ENCODE measurements around the gene SMG7.

SMG7 gene

DNA sequence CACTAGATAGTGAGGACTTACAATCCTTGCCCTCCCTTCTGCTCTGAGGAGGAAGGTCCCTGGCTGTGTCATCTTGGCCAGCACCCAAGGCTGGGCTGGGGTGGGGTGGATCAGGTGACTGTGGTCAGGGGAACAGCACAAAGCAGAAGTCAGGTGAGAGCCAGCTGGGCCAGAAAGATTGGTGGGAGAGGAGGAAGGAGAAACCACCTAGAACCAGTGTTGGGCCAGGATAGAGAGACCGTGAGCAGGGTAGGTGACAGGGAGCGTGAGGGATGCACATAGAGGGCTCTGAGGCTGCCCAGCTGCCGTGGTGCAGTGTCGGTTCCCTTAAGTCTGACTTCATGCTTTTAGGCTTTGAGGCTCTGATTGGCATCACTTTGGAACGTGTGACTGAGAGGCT, 95.3 kb downstream of the SMG7 start:
- peaks cover 27% of the 10 kb centered on the region for H3K36me3 ChIP-seq (ENCODE audit: control insufficient read depth, insufficient read depth, low read length)
- H3K27me3 ChIP-seq (replicated peaks; ENCODE audit: control insufficient read depth, insufficient read depth, low read length), result no peaks in the 10 kb centered on the region
- TF ChIP-seq CTCF (IDR thresholded peaks at IDR 0.05; ENCODE audit: insufficient read depth, low read length, poor library complexity, severe bottlenecking), result no peak
- DNase-seq (ENCODE audit: extremely low read depth, insufficient read length), result peak; percentile 39
- no peak overlapping the region for H3K4me3 ChIP-seq (replicated peaks; ENCODE audit: low read depth, low read length)

DNA sequence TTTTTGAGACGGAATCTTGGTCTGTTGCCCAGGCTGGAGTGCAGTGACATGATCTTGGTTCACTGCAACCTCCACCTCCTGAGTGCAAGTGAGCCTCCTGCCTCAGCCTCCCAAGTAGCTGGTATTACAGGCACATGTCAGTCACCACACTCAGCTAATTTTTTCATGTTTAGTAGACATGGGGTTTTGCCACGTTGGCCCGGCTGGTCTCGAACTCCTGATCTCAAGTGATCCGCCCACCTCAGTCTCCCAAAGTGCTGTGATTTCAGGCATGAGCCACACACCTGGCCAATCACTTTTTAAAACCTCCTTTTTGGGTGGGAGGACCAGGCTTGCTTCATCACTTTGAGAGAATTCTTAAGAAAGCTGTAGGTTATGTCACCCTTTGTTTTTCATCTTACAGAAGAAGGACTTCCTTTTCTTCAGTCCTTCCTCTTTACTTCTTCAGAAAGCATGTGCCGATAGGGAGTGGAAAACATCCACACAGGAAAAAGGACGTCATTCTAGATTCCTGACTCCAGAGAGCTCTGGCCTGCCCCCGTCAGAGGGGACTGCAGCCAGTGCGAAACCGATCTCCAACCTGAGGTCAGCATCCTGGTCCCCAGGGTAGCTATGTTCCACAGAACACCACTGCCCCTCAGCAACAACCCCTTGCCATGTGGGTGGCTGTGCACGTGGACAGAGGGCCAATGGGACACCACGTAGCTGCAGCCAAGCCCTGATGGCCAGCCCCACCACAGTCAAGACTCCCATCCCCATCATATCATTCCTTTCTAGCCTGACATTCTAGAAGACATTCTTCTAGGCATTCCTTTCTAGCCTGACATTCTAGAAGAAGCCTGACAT, 96.1 kb downstream of the SMG7 start:
- no peak for DNase-seq (ENCODE audit: extremely low read depth, insufficient read length)
- Histone ChIP-seq H3K27me3 (replicated peaks; ENCODE audit: control insufficient read depth, insufficient read depth, low read length) (no peaks in the 10 kb centered on the region), H3K4me3 (replicated peaks; ENCODE audit: low read depth, low read length) (no peak overlapping the region), H3K36me3 (ENCODE audit: control insufficient read depth, insufficient read depth, low read length) (peaks cover 24% of the 10 kb centered on the region)
- no peak for TF ChIP-seq CTCF (IDR thresholded peaks at IDR 0.05; ENCODE audit: insufficient read depth, low read length, poor library complexity, severe bottlenecking)

GRCh38 chr1:183569141-183569540, 96.8 kb downstream of the SMG7 start:
- H3K27me3 ChIP-seq (replicated peaks; ENCODE audit: control insufficient read depth, insufficient read depth, low read length), result no peaks in the 10 kb centered on the region
- no peak for DNase-seq (ENCODE audit: extremely low read depth, insufficient read length)
- H3K36me3 ChIP-seq (ENCODE audit: control insufficient read depth, insufficient read depth, low read length), result peaks cover 25% of the 10 kb centered on the region
- H3K4me3 ChIP-seq (replicated peaks; ENCODE audit: low read depth, low read length), result no peak overlapping the region
- TF ChIP-seq CTCF (IDR thresholded peaks at IDR 0.05; ENCODE audit: insufficient read depth, low read length, poor library complexity, severe bottlenecking), result no peak

GRCh38 chr1:183569801-183570200, 97.5 kb downstream of the SMG7 start:
- DNase-seq (ENCODE audit: extremely low read depth, insufficient read length), result no peak
- Histone ChIP-seq H3K27me3 (replicated peaks; ENCODE audit: control insufficient read depth, insufficient read depth, low read length) (no peaks in the 10 kb centered on the region), H3K4me3 (replicated peaks; ENCODE audit: low read depth, low read length) (no peak overlapping the region), H3K36me3 (ENCODE audit: control insufficient read depth, insufficient read depth, low read length) (peaks cover 29% of the 10 kb centered on the region)
- no peak for TF ChIP-seq CTCF (IDR thresholded peaks at IDR 0.05; ENCODE audit: insufficient read depth, low read length, poor library complexity, severe bottlenecking)

GRCh38 chr1:183570451-183570850, 98.2 kb downstream of the SMG7 start:
- no peak for DNase-seq (ENCODE audit: extremely low read depth, insufficient read length)
- no peak for TF ChIP-seq CTCF (IDR thresholded peaks at IDR 0.05; ENCODE audit: insufficient read depth, low read length, poor library complexity, severe bottlenecking)
- Histone ChIP-seq H3K36me3 (ENCODE audit: control insufficient read depth, insufficient read depth, low read length) (peaks cover 27% of the 10 kb centered on the region), H3K4me3 (replicated peaks; ENCODE audit: low read depth, low read length) (no peak overlapping the region), H3K27me3 (replicated peaks; ENCODE audit: control insufficient read depth, insufficient read depth, low read length) (no peaks in the 10 kb centered on the region)
